ENCODE results near the gene RBM15B. TPM values are rescaled to one million over a fixed set of nuclear protein-coding genes. Genes with fewer than 3 reads are reported as not detected.
"Not testable (repeated sequence)": the region's sequence is repeated elsewhere in the genome, so short reads cannot be mapped to it uniquely, and the experiment has no call there.

RBM15B gene
- total RNA-seq, 1 donor from 2014 or later: 24.3 TPM

DNA sequence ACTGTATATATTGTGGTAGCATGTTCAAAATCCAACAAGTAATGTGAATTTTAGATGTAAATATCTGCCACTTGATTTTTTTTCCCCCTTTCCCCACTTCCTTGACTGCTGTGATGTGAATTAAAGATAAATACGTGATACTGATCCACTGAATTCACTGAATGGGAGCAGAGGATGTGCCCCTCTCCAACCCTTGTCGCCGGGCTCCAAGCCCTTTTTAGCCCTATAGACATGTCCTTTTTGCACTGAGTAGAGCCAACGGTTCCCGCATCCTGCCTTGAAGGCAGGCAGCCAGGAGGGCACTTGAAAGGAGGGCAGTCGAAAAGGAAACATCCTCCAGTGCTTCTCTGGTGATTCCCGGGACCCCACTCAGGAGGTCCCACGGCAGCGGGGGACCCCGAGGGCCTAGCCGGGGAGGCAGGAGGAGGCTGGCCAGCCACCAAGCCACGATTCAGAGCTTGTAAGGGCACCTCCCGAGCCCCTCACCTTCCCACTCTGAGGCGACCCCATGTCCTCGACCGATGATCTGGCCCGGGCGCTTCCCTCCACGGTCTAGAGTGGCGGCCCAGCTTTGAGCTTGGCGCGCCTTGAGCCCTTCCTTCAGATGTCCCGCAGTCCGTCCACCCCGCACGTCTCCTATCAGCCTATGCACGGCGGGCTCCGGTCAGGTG is 6.9 kb upstream of the RBM15B start:
- Histone ChIP-seq H3K36me3 (peaks cover 30% of the 10 kb centered on the region), H3K4me3 (peak overlapping the region; percentile 76), H3K9me3 (no peaks in the 10 kb centered on the region), H3K27ac (peak overlapping the region; percentile 92), H3K4me1 (peaks cover 47% of the 10 kb centered on the region), H3K27me3 (ENCODE audit: low read depth) (no peaks in the 10 kb centered on the region)
- DNase-seq (no peak), ATAC-seq (peak; percentile 39 to 57)
- TF ChIP-seq, protein P1, sequence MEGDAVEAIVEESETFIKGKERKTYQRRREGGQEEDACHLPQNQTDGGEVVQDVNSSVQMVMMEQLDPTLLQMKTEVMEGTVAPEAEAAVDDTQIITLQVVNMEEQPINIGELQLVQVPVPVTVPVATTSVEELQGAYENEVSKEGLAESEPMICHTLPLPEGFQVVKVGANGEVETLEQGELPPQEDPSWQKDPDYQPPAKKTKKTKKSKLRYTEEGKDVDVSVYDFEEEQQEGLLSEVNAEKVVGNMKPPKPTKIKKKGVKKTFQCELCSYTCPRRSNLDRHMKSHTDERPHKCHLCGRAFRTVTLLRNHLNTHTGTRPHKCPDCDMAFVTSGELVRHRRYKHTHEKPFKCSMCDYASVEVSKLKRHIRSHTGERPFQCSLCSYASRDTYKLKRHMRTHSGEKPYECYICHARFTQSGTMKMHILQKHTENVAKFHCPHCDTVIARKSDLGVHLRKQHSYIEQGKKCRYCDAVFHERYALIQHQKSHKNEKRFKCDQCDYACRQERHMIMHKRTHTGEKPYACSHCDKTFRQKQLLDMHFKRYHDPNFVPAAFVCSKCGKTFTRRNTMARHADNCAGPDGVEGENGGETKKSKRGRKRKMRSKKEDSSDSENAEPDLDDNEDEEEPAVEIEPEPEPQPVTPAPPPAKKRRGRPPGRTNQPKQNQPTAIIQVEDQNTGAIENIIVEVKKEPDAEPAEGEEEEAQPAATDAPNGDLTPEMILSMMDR (IDR thresholded peaks at IDR 0.05): no peak
- intact Hi-C loops (cut with DNase I): no loop called here

DNA sequence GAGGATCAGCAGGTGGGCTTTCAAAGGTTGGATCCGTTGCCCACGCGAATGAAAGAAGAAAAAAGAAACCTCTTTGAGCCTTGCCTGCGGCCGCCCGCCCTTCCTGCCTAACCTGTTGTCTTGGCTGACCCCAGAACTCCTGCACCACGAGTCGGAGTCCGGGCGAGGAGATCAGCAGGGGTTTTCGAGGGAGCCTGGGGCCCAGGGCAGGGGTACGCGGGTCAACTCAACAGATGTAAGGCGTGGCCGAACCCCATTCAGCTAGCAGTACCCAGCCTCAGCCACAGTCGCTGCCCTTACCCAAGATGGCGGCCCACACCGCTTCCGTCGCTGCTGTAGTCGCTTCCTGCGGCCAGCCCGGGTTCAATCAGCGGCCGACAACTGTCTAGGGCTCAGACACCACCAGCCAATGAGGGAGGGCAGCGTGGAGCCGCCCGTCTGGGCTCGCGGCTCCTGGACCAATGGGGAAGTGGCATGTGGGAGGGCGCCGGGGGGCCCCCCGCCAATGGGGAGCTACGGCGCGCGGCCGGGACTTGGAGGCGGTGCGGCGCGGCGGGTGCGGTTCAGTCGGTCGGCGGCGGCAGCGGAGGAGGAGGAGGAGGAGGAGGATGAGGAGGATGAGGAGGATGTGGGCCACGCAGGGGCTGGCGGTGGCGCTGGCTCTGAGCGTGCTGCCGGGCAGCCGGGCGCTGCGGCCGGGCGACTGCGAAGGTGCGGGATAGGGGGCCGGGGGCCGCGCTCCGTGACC is 6.2 kb upstream of the RBM15B start, which contains the start of gene MANF:
Gene MANF, plus strand, starts transcription at position 566 of the 748 bp plus-strand sequence. Its CDS starts 52 bp downstream, at position 618.
- TF ChIP-seq, protein P1 (IDR thresholded peaks at IDR 0.05): no peak
- peak within 1 kb of the TSS; percentile 92 for H3K27ac ChIP-seq
- H3K27me3 ChIP-seq (ENCODE audit: low read depth): no peaks in the 10 kb centered on the region
- peaks cover 36% of the 10 kb centered on the region for H3K36me3 ChIP-seq
- DNase-seq (peak; percentile 99), ATAC-seq (peak; percentile 98 to 99)
- peaks cover 54% of the 10 kb centered on the region for H3K4me1 ChIP-seq
- intact Hi-C loops (cut with DNase I): no loop called here
- H3K9me3 ChIP-seq: no peaks in the 10 kb centered on the region
- H3K4me3 ChIP-seq: peak within 1 kb of the TSS; percentile 76

DNA sequence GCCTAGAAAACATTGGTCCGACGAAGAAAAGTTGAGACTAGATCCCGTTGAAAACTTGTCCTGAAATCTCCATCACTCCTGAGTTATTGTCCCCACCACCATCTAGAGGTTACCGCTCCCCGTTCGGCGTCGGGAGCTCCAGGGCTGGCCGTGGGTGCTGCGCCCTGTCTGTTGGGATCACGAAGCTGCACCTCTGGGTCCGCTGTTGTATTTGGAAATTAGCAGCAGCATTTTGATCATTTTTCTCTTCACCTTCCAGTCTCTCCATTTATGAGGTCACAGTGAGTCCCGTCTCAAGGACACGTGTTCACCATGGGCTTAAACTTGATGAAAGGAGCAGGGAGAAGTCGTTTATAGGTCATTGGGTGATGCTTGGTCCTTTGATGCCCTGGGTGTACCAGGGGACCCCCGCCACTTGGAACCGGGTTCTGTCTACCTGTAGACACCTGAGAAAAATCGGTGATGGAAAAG is 5.4 kb upstream of the RBM15B start:
- intact Hi-C loops (cut with DNase I): no loop called here
- ATAC-seq (peak in 1 of 2 donors; percentile 1), DNase-seq (no peak)
- Histone ChIP-seq H3K27ac (peak overlapping the region; percentile 92), H3K27me3 (ENCODE audit: low read depth) (no peaks in the 10 kb centered on the region), H3K9me3 (no peaks in the 10 kb centered on the region), H3K4me1 (peaks cover 62% of the 10 kb centered on the region), H3K36me3 (peaks cover 36% of the 10 kb centered on the region), H3K4me3 (peak overlapping the region; percentile 76)
- TF ChIP-seq, protein P1 (IDR thresholded peaks at IDR 0.05): no peak

- TF ChIP-seq, protein P1 (IDR thresholded peaks at IDR 0.05): no peak
- Histone ChIP-seq H3K4me1 (peaks cover 64% of the 10 kb centered on the region), H3K27me3 (ENCODE audit: low read depth) (no peaks in the 10 kb centered on the region), H3K36me3 (peaks cover 36% of the 10 kb centered on the region), H3K4me3 (peak overlapping the region; percentile 76), H3K27ac (peak overlapping the region; percentile 92), H3K9me3 (no peaks in the 10 kb centered on the region)
- no peak for ATAC-seq
- no peak for DNase-seq
- intact Hi-C loops (cut with DNase I): no loop called here
These were observed 4.8 kb upstream of the RBM15B start for GRCh38 chr3:51386159-51386851.

DNA sequence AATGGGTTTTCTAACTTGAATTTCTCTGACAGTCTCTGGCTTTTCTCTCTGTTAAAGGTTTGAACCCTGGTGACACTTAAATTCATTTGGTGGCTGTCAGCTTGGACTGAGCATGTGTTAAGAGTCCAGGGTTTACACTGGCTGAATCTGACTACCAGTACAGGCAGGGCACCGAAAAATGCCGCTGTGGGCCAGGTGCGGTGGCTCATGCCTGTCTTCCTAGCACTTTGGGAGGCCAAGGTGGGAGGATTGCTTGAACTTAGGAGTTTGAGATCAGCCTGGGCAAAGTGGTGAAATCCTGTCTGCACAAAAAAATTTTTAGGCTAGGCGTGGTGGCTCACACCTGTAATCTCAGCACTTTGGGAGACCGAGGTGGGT is 4.2 kb upstream of the RBM15B start:
- peak overlapping the region; percentile 92 for H3K27ac ChIP-seq
- TF ChIP-seq, protein P1 (IDR thresholded peaks at IDR 0.05): no peak
- H3K4me3 ChIP-seq: peak overlapping the region; percentile 76
- peaks cover 64% of the 10 kb centered on the region for H3K4me1 ChIP-seq
- no peaks in the 10 kb centered on the region for H3K9me3 ChIP-seq
- no peak for ATAC-seq
- peaks cover 36% of the 10 kb centered on the region for H3K36me3 ChIP-seq
- intact Hi-C loops (cut with DNase I): no loop called here
- DNase-seq: no peak
- H3K27me3 ChIP-seq (ENCODE audit: low read depth): no peaks in the 10 kb centered on the region

GRCh38 chr3:51387281-51387680 is 3.8 kb upstream of the RBM15B start:
- H3K4me3 ChIP-seq: peak overlapping the region; percentile 76
- peaks cover 69% of the 10 kb centered on the region for H3K4me1 ChIP-seq
- H3K9me3 ChIP-seq; ATAC-seq; DNase-seq; H3K27ac ChIP-seq; H3K27me3 ChIP-seq (ENCODE audit: low read depth); intact Hi-C loops (cut with DNase I): not testable (repeated sequence)
- peaks cover 37% of the 10 kb centered on the region for H3K36me3 ChIP-seq

All from lower lobe of right lung (tissue), 2 donors.